Activated naive CD8-positive, alpha-beta T cell treated with anti-CD3 and anti-CD28 coated beads for 36 hours (primary cell): ENCODE results near the gene SYNPO. TPM values are rescaled to one million over a fixed set of nuclear protein-coding genes. Genes with fewer than 3 reads are reported as not detected.

Experiments used
- DNase-seq: peaks from one replicate; pipeline ENCODE4 v3.0.0; 2021
- H3K27ac Mint-ChIP-seq: one replicate; pipeline ENCODE4 v1.8.0; 2022; ENCODE audit warnings: mild to moderate bottlenecking, moderate library complexity, mixed read lengths
- H3K27me3 Mint-ChIP-seq: one replicate; pipeline ENCODE4 v1.8.0; 2022; ENCODE audit warnings: mild to moderate bottlenecking, mixed read lengths
- H3K36me3 Mint-ChIP-seq: one replicate; pipeline ENCODE4 v1.8.0; 2021; ENCODE audit warnings: mild to moderate bottlenecking, mixed read lengths
- H3K4me1 Mint-ChIP-seq: one replicate; pipeline ENCODE4 v1.8.0; 2021; ENCODE audit warnings: mixed read lengths
- H3K4me3 Mint-ChIP-seq: one replicate; pipeline ENCODE4 v1.8.0; 2022; ENCODE audit warnings: mild to moderate bottlenecking, moderate library complexity, mixed read lengths
- H3K9me3 Mint-ChIP-seq: one replicate; pipeline ENCODE4 v1.8.0; 2022; ENCODE audit warnings: mixed read lengths
- total RNA-seq, 2 experiments: library from RNA; stranded (reverse); gene quantifications; one replicate each; pipeline ENCODE4 v1.2.3, GENCODE V29; 2021

SYNPO gene
- total RNA-seq, 2 experiments from 2014 or later, result 0.39 to 0.76 TPM

DNA sequence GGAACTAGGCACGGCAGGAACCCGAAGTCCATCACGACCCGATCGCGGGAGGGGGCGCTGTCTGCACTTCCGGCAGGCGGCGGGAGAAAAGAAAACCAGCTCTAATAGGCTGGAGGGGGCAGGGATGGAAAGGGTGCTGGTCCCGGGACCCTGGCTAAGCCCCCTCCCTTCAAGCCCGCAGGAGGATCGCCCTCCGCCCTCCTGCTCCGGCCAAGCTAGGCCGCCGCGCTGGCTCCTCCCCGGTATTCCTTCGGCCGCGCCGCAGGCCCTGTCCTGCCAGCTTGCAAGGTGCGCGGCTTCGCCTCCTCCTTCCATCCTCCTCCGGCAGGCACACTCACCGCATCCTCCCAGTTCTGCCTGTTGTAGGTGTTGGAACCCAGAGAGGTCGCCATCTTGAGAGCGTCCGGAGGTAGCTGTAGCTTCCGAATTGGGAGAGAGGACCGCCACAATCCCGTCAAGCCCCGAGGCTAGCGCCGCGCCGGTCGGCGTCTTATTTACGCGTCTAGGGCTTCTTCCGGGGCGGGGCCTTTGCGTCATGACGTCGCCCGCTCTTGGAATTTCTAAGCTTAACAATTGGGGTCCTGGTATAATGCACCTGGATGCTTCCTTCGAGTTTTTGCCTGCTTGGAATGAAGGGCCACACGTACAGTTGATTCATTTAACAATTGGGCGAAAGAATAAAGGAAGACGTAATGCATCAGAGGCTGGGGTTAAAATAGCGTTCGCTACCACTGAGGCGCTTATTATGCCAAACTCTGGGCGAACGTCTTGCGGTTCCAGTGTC, 60.3 kb downstream of the SYNPO start, which contains the start of gene RBM22:
Gene RBM22, minus strand, starts transcription at position 469 of the 784 bp plus-strand sequence. Its CDS starts 77 bp downstream, at position 392.
- Mint-ChIP-seq H3K27me3 (no peaks in the 10 kb centered on the region), H3K4me1 (peaks cover 3% of the 10 kb centered on the region), H3K9me3 (no peaks in the 10 kb centered on the region), H3K36me3 (peaks cover 9% of the 10 kb centered on the region), H3K27ac (no peak within 1 kb of the TSS), H3K4me3 (no peak within 1 kb of the TSS)
- peak; percentile 89 for DNase-seq

DNA sequence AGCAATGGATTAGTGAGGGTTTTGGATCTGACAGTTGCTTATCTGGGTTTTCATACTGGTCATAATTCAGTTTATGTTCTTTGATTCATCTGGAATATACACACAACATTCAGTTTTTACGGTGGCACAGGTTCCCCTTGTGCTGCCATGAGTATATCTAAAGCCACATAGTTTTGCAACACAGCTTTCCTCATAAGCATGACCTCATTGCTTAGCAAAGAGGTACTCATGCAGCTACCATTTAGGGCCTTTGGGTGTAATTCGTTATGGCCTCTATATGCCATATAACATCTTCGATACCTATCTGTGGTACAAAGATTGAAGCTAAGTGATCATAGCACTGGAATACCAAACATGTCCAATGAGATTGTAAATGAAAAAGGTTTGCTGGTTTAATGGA, 63.3 kb downstream of the SYNPO start:
- no peaks in the 10 kb centered on the region for H3K27me3 Mint-ChIP-seq
- H3K36me3 Mint-ChIP-seq, result peaks cover 9% of the 10 kb centered on the region
- H3K4me1 Mint-ChIP-seq, result peaks cover 3% of the 10 kb centered on the region
- no peak for DNase-seq
- no peaks in the 10 kb centered on the region for H3K9me3 Mint-ChIP-seq
- H3K27ac Mint-ChIP-seq, result no peak overlapping the region
- H3K4me3 Mint-ChIP-seq, result no peak overlapping the region

DNA sequence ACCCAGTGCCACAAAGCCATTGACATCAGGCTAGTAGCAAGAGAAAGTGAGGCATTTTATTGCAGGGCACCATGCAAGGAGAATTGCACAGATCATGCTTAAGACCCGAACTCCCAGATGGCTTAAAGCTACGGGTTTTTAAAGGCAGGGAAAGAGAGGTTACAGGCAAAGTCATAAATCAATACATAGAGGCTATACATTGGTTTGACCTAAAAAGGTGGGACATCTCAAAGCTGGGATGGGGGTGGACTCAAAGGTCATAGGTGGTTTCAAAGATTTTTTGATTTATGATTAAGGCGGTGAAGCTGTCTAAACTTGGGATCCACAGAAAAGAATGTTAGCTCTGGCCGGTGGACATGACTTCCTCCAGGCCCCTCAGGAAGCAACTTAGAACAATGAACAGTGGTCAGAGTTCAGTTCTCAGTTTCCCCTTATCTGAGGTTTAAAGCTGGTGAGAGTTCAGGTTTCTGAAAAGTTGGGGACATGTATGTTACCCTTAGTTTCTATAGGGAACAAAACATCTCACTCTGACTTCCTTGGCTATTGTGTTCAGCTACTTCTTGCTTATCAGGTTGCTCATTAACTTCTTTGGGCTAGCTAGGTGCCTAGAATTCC, 66.4 kb downstream of the SYNPO start:
- Mint-ChIP-seq H3K9me3 (no peaks in the 10 kb centered on the region), H3K27me3 (no peaks in the 10 kb centered on the region), H3K36me3 (peaks cover 8% of the 10 kb centered on the region), H3K4me1 (peaks cover 3% of the 10 kb centered on the region), H3K4me3 (no peak overlapping the region), H3K27ac (no peak overlapping the region)
- DNase-seq, result no peak

Other genes starting within 250 kb of the SYNPO start
- gene CD74, start 227.8 kb upstream of the SYNPO start, total RNA-seq, result 100 to 1,000 TPM; 290 to 294 TPM
- 1,000 to 10,000 TPM; 2,978 to 3,004 TPM for gene RPS14, start 190.9 kb upstream of the SYNPO start, total RNA-seq
- gene NDST1, start 132.5 kb upstream of the SYNPO start, total RNA-seq, result 1 to 10 TPM; 7.1 to 7.3 TPM
- gene MYOZ3, start 20.6 kb downstream of the SYNPO start, total RNA-seq, result under 1 TPM; 0.06 to 0.16 TPM
- gene RBM22, start 60.4 kb downstream of the SYNPO start, total RNA-seq, result 10 to 100 TPM; 62.7 to 71.7 TPM
- 10 to 100 TPM; 33.7 to 37.4 TPM for gene DCTN4, start 118.4 kb downstream of the SYNPO start, total RNA-seq
- gene SMIM3, start 138.1 kb downstream of the SYNPO start, total RNA-seq, result 10 to 100 TPM; 10.4 to 10.6 TPM
- gene IRGM, start 205.9 kb downstream of the SYNPO start, total RNA-seq, result 1 to 10 TPM; 2.5 to 2.9 TPM